Epithelial cell of esophagus (primary cell): ENCODE measurements around the gene VPS33A.
A peak's percentile ranks its signal among the peaks of the same experiment; 100 is the strongest.

Source experiments
- DNase-seq: peaks from one replicate; pipeline ENCODE4 v3.0.0; 2010; ENCODE audit warnings: low read depth
- H3K4me3 ChIP-seq: 2 replicates; pipeline ENCODE4 v1.5.1; 2011; ENCODE audit warnings: mild to moderate bottlenecking, low read length, control low read depth
- CTCF ChIP-seq: IDR thresholded peaks from 2 replicates; pipeline ENCODE4 v1.5.1; 2011; ENCODE audit warnings: low read depth, mild to moderate bottlenecking, low read length, control low read depth, inconsistent platforms; ENCODE audit not compliant: insufficient read depth; ENCODE audit errors: missing control alignments

Gene VPS33A

GRCh38 chr12:122190842-122191668 is 75.2 kb downstream of the VPS33A start:
- TF ChIP-seq CTCF = peak; percentile 93
- H3K4me3 ChIP-seq = no peak overlapping the region
- DNase-seq = peak; percentile 75

GRCh38 chr12:122189626-122190475 is 76.4 kb downstream of the VPS33A start:
- DNase-seq = no peak
- TF ChIP-seq CTCF = no peak
- H3K4me3 ChIP-seq = no peak overlapping the region

- no peak for DNase-seq
- no peak for TF ChIP-seq CTCF
- no peak overlapping the region for H3K4me3 ChIP-seq
Measured at GRCh38 chr12:122187466-122187865, 78.8 kb downstream of the VPS33A start.

DNA sequence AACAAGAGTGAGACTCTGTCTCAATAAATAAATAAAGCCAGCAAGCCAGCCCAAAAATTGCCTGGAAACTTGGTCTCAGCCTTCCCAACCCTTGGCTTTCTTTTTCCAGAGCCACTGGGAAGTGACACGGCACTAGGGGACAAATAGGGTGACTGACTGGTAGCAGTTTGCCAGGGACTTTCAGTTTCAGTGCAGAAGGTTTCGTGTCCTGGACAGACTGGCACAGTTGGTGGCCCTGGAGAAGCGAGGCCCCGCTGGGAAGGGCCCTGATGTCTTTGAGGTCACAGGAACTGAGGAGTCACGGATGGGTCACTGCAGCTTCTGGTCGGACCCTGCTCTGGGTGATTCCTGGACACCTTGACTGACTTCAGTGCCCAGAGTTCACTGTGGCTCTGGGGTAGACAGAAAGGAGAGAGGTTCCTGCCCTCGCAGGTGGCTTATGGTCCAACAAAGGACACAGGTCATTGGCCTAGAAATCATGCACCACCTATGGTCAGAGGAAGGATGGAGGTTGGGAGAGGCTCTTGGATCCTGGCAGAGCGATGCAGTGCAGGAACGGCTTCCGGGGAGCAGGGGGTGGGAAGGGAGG is 80.7 kb downstream of the VPS33A start:
- DNase-seq = no peak
- TF ChIP-seq CTCF = no peak
- H3K4me3 ChIP-seq = no peak overlapping the region

DNA sequence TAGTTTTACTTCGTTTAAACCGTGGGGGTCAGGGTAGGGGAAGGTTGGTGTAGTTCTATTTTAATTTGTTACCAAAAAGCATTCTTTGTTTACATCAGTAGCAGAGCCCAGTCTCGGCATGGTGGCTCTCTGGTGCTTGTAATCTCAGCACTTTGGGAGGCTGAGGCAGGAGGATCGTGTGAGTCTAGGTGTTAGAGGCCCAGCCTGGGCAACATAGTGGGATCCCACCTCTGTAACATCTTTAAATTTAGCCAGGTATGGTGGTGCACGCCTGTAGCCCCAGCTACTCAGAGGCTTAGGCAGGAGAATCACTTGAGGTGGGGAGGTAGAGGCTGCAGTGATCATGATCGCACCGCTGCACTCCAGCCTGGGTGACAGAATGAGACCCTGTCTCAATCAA is 81.2 kb downstream of the VPS33A start:
- no peak overlapping the region for H3K4me3 ChIP-seq
- DNase-seq = no peak
- no peak for TF ChIP-seq CTCF

- H3K4me3 ChIP-seq = no peak overlapping the region
- DNase-seq = no peak
Measured at GRCh38 chr12:122184517-122184916, 81.8 kb downstream of the VPS33A start.

More at GRCh38 chr12:122184517-122184916, 81.8 kb downstream of the VPS33A start:
- TF ChIP-seq CTCF = no peak
